Peyer's patch (tissue), 4 donors: ENCODE results near the gene IVL. TPM values are rescaled to one million over a fixed set of nuclear protein-coding genes. Genes with fewer than 3 reads are reported as not detected.

ENCODE experiments used
- DNase-seq, 3 donors: peaks; one replicate each; pipeline ENCODE4 v3.0.0-alpha.2; 2017 to 2019
- H3K27ac ChIP-seq, 4 donors: fragments of 200-600 bp; sonication (generic); one replicate each; pipeline ENCODE4 v1.5.1; 2016 to 2019
- H3K27me3 ChIP-seq, 2 donors: fragments of 200-600 bp; sonication (generic); one replicate each; pipeline ENCODE4 v1.5.1; 2019
- H3K36me3 ChIP-seq, 3 donors: fragments of 200-600 bp; sonication (generic); one replicate each; pipeline ENCODE4 v1.5.1; 2016 to 2019
- H3K4me1 ChIP-seq, 4 donors: fragments of 200-600 bp; sonication (generic); one replicate each; pipeline ENCODE4 v1.5.1; 2016 to 2019
- H3K4me3 ChIP-seq, 4 donors: fragments of 200-600 bp; sonication (generic); 1 replicate in 3 of 4; 2 replicates in 1 of 4; pipeline ENCODE4 v1.5.1; 2016 to 2019; ENCODE audit warnings: mild to moderate bottlenecking in 1 of 4
- H3K9me3 ChIP-seq, 4 donors: fragments of 200-600 bp; sonication (generic); one replicate each; pipeline ENCODE4 v1.5.1; 2016 to 2019; ENCODE audit warnings: mild to moderate bottlenecking in 1 of 4
- POLR2A ChIP-seq, 2 donors: fragments of 450-650 bp; IDR thresholded peaks; one replicate each; pipeline ENCODE4 v1.5.1; 2017; ENCODE audit warnings: antibody characterized with exemption in 2 of 2, mild to moderate bottlenecking in 2 of 2, moderate library complexity in 2 of 2
- total RNA-seq, 4 donors: library from RNA; depleted of rRNA; stranded (reverse); fragments of >200 nt; gene quantifications; one replicate each; pipeline ENCODE4 v1.1.0, GENCODE V29; 2016
- TF ChIP-seq, protein P1 (sequence below), 6 experiments: fragments of 450-650 bp in 4 of 6; fragments of 200-600 bp in 2 of 6; sonication (generic) in 1 of 6; IDR thresholded peaks; one replicate each; pipeline ENCODE4 v1.5.1; 2017 to 2019; ENCODE audit warnings: antibody characterized with exemption in 6 of 6, mild to moderate bottlenecking in 3 of 6, moderate library complexity in 1 of 6

IVL gene
- total RNA-seq, 4 donors from 2014 or later, result not detected

DNA sequence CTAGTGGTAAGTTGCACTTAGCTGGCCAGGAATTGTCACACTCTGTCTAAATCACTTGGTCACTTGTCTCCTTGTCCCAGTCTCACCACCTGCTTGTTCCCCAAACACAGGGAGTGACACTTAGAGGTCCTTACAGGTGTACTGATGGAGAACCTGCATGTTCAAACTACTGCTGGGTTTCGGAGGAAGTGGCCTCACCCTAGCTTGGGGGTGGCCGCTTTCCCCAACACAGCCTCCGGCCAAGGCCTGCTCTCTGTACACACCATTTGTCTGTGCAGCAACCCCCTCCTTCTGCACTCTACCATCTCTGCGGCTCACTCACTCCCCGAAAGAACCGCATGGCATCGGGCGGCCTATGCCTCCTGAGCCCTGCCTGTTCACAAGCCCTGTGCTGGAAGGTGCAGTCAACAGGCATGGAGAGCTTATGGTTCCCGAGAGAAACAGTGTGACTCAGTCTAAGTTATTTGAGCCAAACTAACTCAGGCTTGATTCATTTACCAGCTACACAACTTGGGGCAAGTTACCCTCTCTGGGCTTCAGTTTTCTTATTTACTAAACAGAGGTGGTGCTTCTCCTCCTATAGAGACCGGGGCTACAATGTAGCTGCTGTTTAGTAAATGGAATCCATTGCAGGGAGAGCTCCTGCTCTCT, 51.6 kb downstream of the IVL start:
- Histone ChIP-seq H3K9me3 (no peaks in the 10 kb centered on the region), H3K27ac (no peak overlapping the region), H3K27me3 (no peaks in the 10 kb centered on the region), H3K36me3 (no peaks in the 10 kb centered on the region), H3K4me1 (no peaks in the 10 kb centered on the region), H3K4me3 (no peak overlapping the region)
- no peak for DNase-seq
- TF ChIP-seq POLR2A (IDR thresholded peaks at IDR 0.05), result no peak

DNA sequence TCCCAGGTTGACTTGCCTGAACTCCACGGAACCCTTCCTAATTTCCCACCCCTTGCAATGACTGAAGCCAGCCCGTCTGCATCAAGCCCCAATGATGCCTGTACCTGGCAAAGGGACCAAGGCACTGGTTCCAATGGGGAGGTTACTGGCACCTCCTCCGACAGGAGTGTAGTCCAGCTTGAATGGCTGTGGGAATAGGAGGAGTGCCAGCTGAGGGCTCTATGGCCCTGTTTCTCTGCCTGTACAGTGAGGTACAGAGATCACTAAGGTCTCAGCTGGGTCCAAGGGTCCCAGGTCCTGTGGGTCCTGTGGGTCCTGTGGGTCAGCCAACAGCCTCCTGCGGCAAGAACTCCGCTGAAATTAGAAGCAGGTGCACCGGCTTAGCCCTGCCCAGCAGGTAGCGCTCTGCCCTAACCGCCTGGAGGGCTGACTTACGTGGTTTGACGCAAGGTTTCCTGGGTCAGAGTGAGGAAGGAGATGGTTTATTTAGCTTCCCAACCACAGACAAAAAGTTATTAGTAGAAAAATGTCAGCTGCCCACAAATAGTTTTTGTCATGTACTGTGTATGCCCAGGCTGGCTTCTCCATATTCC, 52.2 kb downstream of the IVL start:
- TF ChIP-seq, protein P1, sequence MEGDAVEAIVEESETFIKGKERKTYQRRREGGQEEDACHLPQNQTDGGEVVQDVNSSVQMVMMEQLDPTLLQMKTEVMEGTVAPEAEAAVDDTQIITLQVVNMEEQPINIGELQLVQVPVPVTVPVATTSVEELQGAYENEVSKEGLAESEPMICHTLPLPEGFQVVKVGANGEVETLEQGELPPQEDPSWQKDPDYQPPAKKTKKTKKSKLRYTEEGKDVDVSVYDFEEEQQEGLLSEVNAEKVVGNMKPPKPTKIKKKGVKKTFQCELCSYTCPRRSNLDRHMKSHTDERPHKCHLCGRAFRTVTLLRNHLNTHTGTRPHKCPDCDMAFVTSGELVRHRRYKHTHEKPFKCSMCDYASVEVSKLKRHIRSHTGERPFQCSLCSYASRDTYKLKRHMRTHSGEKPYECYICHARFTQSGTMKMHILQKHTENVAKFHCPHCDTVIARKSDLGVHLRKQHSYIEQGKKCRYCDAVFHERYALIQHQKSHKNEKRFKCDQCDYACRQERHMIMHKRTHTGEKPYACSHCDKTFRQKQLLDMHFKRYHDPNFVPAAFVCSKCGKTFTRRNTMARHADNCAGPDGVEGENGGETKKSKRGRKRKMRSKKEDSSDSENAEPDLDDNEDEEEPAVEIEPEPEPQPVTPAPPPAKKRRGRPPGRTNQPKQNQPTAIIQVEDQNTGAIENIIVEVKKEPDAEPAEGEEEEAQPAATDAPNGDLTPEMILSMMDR (IDR thresholded peaks at IDR 0.05), result no peak
- TF ChIP-seq POLR2A (IDR thresholded peaks at IDR 0.05), result no peak
- Histone ChIP-seq H3K36me3 (no peaks in the 10 kb centered on the region), H3K27ac (no peak overlapping the region), H3K9me3 (no peaks in the 10 kb centered on the region), H3K4me3 (no peak overlapping the region), H3K4me1 (no peaks in the 10 kb centered on the region), H3K27me3 (no peaks in the 10 kb centered on the region)
- DNase-seq, result no peak

Other genes starting within 250 kb of the IVL start
- gene LCE2D, start 245.2 kb upstream of the IVL start, total RNA-seq, result not detected
- gene LCE2C, start 233.3 kb upstream of the IVL start, total RNA-seq, result not detected
- not detected for gene LCE2B, start 222.4 kb upstream of the IVL start, total RNA-seq
- gene LCE2A, start 210.2 kb upstream of the IVL start, total RNA-seq, result not detected
- gene LCE4A, start 200.4 kb upstream of the IVL start, total RNA-seq, result not detected
- not detected for gene KPRP, start 150.5 kb upstream of the IVL start, total RNA-seq
- gene LCE1F, start 133.4 kb upstream of the IVL start, total RNA-seq, result not detected
- gene LCE1E, start 122.3 kb upstream of the IVL start, total RNA-seq, result not detected
- gene LCE1D, start 111.8 kb upstream of the IVL start, total RNA-seq, result not detected
- not detected for gene LCE1C, start 101.9 kb upstream of the IVL start, total RNA-seq
- gene LCE1B, start 96.6 kb upstream of the IVL start, total RNA-seq, result not detected
- gene LCE1A, start 81.1 kb upstream of the IVL start, total RNA-seq, result not detected
- gene LCE6A, start 65.7 kb upstream of the IVL start, total RNA-seq, result not detected
- gene LCE7A, start 48.5 kb upstream of the IVL start, total RNA-seq, result not detected
- gene SMCP, start 30.2 kb upstream of the IVL start, total RNA-seq, result not detected
- not detected for gene SPRR5, start 38.7 kb downstream of the IVL start, total RNA-seq
- gene SPRR4, start 62.1 kb downstream of the IVL start, total RNA-seq, result not detected
- gene SPRR1A, start 75.5 kb downstream of the IVL start, total RNA-seq, result not detected
- gene SPRR3, start 93.2 kb downstream of the IVL start, total RNA-seq, result 1 to 10 TPM in 1 of 4 donors, not detected in 3; 4.4 TPM
- gene SPRR1B, start 122.7 kb downstream of the IVL start, total RNA-seq, result not detected
- gene SPRR2D, start 132.6 kb downstream of the IVL start, total RNA-seq, result not detected
- not detected for gene SPRR2A, start 149.0 kb downstream of the IVL start, total RNA-seq
- gene SPRR2B, start 163.1 kb downstream of the IVL start, total RNA-seq, result not detected
- gene SPRR2E, start 186.0 kb downstream of the IVL start, total RNA-seq, result not detected
- gene SPRR2F, start 205.0 kb downstream of the IVL start, total RNA-seq, result not detected
- gene SPRR2G, start 242.3 kb downstream of the IVL start, total RNA-seq, result not detected